GM19452 (cell line): ENCODE data around the gene GAB2.
"Not testable (repeated sequence)": the region's sequence is repeated elsewhere in the genome, so short reads cannot be mapped to it uniquely, and the experiment has no call there.

ENCODE experiments used
- ATAC-seq: cut with Tn5 transposase; IDR thresholded peaks from one replicate; pipeline ENCODE4 v1.9.1; 2021; ENCODE audit not compliant: unreplicated experiment

The GAB2 gene

DNA sequence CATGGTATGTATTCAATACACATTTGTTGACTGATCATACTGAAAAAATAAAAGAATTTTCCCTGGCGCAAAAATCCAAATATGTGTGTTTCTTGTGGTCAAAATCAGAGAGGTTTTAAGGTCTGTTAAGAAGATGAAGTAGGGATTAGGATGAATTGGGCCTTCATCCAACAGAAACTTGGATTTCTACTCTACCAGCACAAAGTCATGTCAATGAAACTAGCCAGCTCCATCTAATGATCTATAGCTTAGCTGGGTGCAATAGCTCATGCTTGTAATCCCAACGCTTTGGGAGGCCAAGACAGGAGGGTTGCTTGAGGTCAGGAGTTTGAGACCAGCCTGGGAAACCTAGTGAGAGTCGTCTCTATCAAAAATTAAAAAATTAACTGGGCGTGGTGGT lies 163.4 kb downstream of the GAB2 start:
- no peak for ATAC-seq

DNA sequence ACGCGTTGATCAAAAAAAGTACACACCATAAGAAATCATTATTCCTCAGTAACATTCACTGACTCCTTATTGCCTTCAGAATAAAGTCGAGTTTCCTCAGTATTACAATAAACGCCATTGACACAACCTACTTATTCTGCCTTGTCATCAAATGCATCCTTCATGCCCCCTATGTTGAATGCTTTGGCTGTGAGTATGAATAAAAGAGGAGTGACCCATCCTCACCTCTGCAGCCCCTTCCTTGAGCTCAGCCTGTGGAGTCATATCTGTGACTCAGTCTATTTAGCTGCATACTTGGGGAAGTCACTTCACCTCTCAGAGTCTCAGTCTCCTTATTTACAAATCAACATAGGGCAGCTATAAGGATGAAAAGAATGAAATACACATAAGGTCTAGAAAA lies 163.8 kb downstream of the GAB2 start:
- ATAC-seq, result no peak

DNA sequence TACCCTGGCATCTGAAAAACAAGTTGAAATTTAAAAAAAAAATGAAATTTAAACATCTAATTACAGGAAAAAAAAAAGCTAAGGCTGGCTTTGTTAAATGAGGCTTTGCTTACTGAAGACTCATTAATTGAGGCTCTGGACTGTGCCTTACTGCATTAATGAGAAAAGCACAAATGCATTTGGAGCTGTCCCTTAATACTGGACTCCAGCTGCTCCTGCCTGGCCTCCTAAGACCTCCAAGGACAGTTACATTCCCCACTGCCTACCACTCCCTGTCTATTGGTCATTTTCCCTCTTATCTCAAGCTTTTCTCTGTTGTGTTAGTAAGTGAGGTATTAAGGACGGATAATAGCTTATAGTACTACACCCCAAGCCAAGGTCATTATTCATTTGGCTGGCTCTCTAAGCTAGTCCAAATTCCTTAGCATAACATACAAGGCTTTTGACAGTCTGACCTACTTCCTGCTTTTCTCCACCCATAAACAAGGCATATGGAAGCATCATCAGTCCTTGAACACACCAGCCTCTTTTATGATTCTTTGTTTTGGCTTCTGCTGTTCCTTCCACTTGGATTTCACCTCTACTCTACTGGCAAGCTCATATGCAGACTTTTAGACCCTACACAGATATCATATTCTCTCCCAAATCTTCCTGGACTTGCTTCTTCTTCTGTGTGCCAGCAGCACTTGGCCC lies 166.4 kb downstream of the GAB2 start:
- ATAC-seq, result no peak

DNA sequence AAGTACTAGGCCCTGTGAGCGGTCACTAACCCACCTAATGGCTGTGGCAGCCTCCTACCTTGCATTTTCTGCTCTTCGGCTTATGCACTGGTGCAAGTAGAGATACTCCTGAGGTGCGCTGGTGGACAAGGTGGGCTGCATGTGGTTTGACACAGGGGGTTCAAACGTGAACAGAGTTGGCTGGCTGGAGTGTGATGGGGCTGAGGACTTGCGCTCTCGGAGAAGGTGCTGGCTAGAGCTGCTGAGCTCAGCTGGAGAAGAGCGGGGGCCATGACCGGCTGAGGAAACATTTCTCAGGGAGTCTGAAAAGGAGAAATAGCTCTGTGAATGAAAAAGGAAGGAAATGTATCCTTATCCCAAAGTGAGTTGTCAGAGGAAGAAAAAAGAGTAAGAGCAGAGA lies 167.5 kb downstream of the GAB2 start:
- ATAC-seq, result no peak

DNA sequence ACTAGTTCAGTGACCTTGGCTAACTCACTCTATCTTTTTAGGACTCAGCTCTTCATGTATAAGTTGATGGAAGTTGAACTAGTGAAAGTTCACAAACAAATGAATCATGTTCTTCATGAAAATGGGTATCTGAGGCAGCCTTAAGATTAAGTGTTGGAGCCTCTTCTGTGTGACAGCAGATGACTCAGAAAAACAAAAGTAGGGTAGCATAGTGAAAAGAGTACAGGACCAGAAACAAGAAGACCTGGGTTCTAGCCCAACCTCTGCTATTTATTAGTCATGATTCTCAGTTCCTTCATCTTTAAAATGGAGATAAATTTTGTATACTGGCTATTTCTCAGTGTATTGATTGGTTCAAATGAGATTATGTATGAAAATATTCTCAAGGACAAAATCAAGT lies 168.7 kb downstream of the GAB2 start:
- ATAC-seq, result no peak

DNA sequence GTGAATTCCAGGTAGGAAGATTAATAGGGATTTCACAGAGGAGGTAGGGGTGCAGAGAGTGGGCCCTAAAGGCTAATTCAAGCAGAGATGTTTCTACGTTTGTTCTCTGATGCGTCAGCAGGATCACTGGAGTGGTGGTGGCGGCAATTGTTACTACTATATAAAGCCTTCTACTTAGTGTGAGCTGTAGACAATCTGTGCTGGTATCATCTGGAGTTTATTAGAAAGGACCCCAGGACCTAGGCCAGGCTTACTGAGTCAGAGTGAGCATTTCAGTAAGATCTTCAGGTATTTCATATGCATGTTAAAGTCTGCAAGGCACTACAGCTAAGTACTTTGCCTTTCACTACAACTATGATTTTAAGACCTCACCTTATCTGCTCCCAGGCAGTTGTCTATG lies 169.4 kb downstream of the GAB2 start:
- ATAC-seq, result no peak

DNA sequence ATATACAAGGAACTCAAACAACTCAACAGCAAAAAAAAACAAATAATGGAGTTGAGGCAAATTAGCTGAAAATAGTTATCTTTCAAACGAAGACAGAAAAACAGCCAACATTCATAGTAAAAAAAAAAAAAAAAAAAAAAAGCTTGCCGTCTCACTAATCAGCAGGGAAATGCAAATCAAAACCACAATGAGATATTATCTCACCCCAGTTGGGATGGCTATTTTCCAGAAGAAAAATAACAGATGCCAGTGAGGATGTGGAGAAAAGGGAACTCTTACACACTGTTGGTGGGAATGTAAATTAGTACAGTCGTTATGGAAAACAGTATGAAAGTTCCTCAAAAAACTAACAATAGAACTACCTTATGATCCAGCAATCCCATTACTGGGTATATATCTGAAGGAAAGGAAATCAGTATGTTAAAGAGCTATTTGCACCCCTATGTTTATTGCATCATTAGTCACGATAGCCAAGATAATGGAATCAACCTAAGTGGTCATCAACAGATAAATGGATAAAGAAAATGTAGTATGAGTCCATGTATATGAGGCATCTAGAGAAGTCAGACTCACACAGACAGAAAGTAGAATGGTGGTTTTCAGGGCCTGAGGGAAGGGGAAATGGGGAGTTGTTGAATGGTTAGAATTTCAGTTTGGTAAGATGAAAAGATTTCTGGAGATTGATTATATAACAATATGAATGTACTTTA lies 172.9 kb downstream of the GAB2 start:
- no peak for ATAC-seq

DNA sequence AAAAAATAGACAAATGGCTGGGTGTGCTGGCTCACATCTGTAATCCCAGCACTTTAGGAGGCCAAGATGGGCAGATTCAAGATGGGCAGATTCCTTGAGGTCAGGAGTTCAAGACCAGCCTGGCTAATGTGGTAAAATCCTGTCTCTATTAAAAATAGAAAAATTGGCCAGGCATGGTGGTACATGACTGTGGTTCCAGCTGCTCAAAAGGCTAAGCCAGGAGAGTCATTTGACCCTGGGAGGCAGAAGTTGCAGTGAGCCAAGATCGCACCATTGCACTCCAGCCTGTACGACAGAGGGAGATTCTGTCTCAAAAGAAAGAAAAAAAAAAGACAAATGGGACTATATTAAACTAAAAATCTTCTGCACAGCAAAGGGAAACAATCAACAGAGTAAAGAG lies 173.5 kb downstream of the GAB2 start:
- ATAC-seq, result no peak

DNA sequence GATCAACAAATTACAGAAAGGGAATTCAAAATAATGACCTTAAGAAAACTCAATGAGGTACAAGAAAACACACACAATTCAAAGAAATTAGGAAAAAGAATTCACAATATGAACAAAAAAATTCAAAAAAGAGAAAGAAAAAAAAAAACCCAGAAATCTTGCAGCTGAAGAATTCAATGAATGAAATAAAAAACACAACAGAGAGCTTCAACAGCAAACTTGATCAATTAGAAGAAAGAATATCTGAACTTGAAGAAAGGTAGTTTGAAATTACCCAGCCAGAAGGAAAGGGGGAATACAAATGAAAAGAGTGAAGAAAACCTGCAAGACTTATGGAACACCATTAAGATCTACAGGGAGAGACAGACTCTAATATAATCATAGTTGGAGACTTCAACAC lies 176.1 kb downstream of the GAB2 start:
- no peak for ATAC-seq

DNA sequence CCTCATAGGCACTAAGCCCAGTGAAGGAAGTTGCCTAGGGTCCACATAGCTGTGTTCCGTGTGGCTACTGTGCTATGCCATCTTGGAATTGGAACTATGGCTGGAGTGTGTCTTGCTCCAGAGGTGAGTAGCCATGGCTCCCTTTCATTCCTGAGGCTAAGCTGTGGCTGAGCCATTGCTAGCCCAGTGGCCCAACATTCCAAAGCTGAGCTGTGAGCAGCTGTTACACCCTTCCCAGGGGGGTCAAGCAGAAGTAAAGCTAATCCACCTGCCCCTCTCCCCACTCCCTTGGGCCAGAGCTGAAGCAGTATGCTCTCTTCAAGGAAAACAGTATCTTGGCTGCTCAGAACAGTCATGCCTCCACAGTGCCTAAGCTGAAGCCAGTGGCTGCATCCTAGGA lies 177.8 kb downstream of the GAB2 start:
- ATAC-seq, result no peak

DNA sequence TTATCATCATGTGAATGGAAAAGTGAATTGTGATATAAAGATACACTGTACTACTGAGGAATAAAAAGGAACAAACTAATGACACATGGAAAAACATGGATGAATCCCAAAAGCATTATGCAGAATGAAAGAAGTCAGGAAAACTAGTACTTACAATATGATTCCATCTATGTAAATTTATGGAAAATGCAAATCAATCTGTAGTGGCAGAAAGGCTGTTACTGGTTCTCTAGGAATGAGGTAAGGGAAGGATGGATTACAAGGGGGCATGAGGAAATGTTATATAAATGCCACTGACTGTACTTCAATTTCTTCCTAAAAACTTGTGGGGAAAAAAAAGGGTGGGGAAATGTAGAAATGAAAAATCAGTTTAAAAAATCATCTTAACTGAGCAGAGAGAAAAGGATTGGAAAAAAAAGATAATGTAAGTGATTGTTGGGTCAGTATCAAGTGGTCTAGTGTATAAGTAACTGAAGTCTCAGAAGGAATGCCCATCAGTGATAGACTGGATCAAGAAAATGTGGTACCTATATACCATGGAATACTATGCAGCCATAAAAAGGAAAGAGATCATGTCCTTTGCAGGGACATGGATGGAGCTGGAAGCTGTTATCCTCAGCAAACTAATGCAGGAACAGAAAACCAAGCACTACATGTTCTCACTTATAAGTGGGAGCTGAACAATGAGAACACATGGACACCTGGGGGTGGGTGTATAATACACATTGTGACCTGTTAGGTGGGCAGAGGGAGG lies 180.2 kb downstream of the GAB2 start:
- no peak for ATAC-seq

DNA sequence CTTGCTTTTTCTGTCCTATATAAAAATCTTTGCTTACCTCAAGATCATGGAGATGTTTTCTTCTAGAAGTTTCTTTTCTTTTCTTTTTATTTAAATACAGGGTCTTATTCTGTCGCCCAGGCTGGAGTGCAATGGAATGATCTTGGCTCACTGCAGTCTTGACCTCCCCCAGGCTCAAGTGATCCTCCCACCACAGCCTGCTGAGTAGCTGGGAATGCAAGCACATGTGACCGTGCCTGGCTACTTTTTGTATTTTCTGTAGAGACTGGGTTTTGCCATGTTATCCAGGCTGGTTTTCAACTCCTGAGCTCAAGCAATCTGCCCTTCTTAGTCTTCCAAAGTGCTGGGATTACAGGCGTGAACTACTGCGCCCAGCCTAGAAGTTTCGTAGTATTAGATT lies 183.6 kb downstream of the GAB2 start:
- no peak for ATAC-seq

DNA sequence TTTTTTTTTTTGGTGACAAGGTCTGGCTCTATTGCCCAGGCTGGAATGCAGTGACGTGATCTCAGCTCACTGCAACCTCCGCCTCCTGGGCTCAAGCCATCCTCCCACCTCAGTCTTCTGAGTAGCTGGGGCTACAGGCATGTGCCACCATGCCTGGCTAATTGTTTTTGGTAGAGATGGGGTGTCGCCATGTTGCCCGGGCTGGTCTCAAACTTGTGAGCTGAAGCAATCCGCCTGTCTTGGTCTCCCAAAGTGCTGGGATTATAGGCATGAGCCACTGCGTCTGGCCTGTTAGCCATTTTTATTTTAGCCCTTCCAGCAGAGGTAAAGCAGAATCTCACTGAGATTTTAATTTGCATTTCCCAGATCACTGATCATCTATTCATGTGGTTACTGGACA lies 184.6 kb downstream of the GAB2 start:
- ATAC-seq, result not testable (repeated sequence)

DNA sequence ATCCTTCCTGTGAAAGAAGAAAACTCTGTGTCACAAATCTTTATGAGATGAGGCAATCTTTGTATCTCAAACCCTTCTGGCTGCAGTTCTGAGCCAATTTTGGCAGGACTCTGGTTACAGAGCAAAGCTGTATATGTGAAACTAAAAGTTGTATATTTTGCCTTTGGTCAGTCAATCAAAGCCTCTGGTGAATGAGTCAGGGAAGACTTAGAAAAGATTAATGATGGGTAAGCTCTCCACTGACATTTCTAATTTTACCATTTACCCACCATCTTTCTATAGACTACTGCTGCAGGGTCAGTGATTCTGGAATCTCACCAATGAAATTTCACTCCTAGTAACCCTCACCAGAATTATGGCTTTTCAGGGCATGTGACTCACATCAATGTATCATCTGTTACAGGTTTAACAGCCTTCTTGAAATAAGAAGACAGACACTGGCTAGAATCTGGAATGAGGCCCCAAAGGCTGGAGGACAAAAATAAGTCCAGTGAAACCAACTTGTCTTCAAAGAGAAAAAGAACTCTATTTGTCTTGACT lies 185.6 kb downstream of the GAB2 start:
- ATAC-seq, result no peak

DNA sequence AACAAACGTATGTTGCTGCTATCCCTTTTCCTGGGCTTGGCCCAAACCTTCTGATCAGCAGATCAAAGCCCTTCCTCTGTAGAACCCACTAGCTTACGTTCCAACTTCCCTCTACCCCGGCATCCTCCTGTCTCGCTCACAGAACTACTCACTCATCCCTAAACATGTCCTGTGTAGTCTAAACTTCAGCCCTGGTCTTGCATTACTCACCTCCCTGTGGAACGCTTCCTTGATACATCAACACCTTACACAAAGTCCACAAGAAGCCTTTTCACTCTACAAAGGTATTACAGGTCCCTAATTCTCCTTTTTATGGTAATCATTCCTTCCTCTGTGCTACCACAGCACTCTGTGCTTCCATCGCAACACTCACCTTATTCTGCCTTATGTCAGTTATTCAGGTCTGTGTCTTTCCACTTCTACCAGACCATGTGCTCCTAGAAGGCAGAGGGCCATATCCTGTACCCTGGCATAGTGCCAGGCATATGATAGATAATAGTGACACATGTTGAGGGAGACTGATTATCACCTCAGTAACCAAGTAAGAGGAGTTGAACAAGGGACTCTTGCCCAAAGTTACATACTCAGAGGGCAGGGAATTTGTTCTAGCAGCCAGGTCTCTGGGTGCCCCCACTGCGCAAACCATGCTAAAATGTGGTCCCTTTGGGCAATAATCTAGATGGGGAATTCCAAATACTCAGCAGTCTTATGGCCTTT lies 187.3 kb downstream of the GAB2 start:
- no peak for ATAC-seq

DNA sequence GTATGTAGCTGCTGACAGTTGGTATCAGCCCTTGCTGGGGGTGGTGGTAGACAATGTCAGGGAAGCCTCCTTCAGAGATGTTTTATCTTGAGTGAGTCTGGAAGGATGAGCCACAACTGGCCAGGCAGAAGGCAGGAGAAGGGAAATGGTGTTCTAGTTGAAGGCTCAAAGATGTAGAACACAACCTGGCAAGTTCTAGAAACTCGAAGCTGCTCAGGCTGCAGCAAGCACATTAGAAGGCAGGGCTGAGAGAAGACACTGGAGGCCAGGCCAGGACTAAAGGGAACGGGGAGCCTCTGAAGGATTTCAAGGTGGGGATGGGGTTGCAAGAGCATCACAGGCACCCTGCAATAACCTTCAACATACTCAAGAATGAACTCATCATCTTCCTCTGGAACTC lies 188.5 kb downstream of the GAB2 start:
- no peak for ATAC-seq

DNA sequence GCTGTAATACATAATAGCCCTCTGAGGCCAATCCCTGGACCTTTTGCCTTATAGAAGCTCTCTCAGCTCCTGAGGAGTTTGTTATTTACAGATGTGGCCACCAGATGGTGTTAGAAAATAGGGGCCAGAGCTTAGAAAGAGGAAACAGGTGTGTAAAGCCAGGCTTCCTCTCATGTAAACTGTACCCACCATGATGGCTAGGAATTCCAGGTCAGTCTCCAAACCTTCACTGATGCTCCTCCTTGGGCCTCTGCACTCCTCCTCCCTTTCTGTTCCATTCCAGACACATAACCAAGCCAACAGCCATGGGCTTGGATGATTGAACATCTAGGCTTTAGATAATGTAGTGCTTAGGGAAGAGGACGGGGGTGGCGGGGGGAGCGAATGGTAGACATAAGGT lies 189.2 kb downstream of the GAB2 start:
- ATAC-seq, result peak; percentile 51

DNA sequence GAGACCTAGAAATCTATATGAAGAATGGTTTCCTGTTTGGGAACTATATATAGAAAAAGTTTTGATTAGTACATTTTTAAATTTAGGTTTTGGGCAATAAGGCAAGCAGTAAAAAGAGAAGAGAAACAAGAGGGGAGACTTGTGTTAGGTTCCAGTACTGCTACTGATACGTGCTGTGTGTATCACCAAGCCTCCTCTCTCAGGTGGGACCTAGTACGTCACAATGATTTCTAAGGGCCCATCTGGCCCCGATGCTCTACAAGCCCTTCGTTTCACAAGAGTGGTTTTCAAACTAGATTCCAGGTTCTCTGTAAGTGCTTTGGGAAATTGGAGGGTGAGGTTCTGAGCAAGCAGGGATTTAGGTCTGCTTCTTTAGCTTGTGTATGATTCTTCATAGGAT lies 189.7 kb downstream of the GAB2 start:
- no peak for ATAC-seq

DNA sequence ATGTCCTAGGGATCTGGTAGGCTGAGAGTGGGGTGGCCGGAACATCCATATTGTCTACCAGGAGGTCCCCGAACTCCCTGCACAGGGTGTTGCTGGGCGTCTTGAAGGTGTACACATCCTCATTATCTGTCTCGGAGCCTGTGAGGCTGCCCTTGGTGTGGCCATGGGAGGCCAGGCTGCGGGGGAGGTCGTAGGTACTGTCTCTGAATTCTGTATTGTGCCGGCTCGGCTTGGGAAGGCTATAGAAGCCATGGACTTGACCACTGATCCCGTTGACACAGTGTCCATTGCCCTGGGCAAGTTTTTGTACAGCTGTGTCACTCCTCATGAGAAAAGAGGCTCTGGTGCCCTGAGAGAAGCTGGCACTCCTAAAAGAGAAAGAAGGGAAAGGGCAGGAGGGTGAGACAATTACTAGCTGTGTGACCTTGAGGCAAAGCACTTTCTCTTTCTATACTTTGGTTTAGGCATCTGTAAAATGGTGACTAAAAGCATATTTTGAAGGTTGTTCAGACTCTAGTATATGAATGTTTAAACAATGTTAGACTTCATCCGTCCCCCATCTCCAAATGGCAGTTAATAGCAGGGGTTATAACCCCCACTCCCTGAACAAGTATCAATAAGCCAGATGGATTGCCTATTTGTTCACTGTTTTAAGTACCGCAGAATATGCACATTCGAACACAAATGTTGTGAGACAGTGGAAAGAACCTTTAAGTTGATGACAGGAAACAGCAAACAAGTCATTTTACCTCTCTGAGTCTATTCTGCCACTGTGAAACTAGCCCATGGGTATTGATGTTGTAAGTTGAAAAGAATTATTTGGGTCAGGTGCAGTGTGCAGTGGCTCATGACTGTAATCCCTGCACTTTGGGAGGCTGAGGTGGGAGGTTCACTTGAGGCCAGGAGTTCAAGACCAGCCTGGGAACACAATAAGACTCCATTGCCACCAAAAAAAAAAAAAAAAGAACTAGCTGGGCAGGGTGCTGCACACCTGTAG lies 190.6 kb downstream of the GAB2 start:
- no peak for ATAC-seq

DNA sequence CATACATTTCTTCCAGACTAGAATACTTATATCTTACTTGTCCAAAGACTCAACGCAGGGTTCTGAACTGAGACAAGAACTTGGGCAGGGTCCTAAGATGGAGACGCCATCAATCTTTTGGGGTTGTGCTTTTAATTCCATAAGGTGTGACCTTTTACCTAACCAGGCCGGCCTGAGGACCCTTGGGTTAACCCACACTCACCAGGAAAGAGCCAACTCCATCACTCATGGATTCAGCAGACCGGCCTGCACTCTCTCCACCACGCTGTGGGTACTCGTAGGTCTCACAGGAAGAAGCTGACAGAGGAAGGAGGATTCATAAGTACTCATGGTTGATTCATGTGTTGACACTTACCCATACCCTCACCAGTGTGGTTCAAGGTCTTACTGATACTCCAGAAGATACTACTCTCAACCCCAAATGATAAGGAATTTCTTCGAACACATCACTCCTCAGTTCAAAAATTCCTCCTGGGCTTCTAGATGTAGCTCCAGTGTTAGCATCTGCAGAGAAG lies 192.7 kb downstream of the GAB2 start:
- ATAC-seq, result no peak
